ENCODE results near the gene PMM2.

PMM2 gene

GRCh38 chr16:8855972-8856371 lies 58.3 kb downstream of the PMM2 start:
- H3K27ac ChIP-seq = no peak overlapping the region

DNA sequence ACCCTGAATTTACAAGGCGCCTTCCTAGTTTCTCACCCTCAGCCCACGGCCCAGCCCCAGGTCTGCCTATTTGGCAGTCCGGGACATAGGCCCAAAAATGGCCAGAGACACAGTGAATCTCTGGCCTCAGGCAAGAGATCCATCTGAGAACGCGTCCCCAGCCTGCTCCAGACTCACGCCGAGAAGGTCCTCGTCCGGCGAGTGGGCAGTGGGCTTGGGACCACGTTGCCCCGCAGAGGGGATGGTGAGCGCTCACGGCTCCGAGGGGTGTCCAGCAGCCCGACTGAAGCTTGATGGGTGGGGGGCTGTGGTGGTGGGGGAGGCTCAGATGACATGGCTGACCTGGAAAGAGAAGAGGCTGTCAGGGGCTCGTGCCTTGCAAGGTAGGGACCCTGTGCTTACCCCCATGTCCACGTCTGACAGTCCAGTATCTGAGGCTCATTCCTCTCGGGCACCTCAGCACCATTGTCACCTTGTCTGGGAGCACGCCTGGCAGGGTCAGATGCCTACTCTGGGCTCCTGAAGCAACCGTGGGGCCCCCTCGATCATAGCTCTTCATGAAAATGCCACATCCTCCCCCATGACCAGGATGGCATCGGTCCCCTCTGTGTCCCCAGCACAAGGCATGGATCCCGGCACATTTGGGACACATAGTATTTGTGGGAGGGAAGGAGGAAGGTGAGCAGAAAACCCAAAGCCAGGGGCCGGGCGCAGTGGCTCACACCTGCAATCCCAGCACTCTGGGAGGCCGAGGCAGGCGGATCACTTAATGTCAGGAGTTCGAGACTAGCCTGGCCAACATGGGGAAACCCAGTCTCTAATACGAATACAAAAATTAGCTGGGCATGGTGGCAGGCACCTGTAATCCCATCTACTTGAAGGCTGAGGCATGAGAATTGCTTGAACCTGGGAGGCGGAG lies 61.6 kb downstream of the PMM2 start:
- H3K27ac ChIP-seq = no peak overlapping the region
- TF ChIP-seq CTCF (conservative IDR thresholded peaks at IDR 0.05) = no peak

More at GRCh38 chr16:8855972-8856371, 58.3 kb downstream of the PMM2 start:
- TF ChIP-seq CTCF (conservative IDR thresholded peaks at IDR 0.05) = no peak

DNA sequence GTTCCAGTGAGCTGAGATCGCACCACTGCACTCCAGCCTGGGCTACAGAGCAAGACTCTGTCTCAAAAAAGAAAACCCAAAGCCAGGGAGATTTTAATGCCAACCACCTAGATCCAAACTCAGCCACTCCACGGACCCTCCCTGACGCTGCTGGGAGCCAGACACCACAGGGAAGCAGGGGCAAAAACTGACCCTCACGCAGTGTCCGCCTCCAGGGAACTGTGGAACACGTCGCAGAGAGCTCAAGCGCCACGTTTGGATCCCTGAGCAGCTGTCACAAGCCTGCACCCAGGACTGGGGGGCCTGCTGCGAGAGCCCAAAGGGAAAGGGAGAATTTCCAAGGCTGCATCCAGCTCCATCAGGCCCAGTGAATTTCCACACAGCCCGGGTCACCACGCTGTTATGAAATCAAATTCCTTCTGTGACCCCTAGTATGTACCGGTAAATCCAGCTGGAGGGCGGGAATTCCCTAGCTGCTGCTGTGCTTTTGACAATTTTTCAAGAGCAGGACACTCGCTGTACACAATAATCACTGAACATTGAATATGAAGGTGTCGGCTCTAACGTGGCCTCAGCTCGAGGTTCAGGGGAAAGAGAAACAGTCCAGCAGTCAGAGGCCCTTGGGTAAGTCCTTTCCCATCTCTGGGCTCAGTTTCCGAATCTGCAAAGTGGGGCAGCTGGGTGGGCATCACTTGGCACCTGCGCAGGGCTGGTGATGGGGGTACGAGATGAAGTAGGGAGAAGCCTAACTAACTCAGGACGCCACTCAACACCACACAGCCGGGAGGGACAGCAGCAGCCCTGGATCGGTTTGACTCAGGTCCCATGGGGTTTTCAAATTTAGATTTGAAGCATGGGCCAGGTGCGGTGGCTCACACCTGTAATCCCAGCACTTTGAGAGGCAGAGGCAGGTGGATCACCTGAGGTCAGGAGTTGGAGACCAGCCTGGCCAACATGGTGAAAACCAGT lies 62.6 kb downstream of the PMM2 start:
- no peak overlapping the region for H3K27ac ChIP-seq
- TF ChIP-seq CTCF (conservative IDR thresholded peaks at IDR 0.05) = no peak

DNA sequence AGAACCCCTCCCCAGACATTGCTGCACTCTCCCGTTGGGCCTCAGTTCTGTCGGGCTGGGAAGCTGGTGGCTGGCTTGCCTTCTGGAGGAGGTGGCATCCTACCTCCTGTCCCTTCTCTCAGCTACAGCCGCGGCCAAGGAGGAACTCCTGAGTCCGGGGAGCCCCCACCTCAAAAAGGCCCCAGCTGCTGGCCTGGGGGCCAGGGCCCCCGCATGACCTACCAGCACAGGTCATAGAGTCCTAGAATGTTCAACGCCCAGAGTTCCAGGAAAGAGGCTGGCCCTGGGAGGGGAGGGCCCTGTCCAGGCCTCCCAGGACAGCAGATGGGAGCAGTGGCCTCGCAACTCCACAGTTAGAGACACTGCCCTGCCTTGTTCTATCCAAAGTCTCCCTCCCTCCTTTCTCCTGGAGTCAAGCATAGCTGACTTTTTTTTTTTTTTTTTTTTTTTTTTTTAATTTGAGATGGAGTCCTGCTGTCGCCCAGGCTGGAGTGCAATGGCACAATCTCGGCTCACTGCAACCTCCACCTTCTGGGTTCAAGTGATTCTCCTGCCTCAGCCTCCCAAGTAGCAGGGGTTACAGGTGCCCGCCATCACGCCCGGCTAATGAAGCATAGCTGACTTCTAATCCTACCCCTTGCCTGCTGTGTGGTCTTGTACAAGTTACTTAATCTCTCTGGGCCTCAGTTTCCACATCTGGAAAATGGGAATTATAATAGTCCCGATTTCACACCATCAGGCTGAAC lies 64.1 kb downstream of the PMM2 start:
- H3K27ac ChIP-seq = no peak overlapping the region
- TF ChIP-seq CTCF (conservative IDR thresholded peaks at IDR 0.05) = no peak

GRCh38 chr16:8862309-8863130 lies 64.9 kb downstream of the PMM2 start:
- no peak for TF ChIP-seq CTCF (conservative IDR thresholded peaks at IDR 0.05)
- H3K27ac ChIP-seq = no peak overlapping the region

- H3K27ac ChIP-seq = no peak overlapping the region
- no peak for TF ChIP-seq CTCF (conservative IDR thresholded peaks at IDR 0.05)
Measured at GRCh38 chr16:8863594-8864424, 66.2 kb downstream of the PMM2 start.

All from VCaP (cell line).